ENCODE measurements around the gene MTX2.

DNA sequence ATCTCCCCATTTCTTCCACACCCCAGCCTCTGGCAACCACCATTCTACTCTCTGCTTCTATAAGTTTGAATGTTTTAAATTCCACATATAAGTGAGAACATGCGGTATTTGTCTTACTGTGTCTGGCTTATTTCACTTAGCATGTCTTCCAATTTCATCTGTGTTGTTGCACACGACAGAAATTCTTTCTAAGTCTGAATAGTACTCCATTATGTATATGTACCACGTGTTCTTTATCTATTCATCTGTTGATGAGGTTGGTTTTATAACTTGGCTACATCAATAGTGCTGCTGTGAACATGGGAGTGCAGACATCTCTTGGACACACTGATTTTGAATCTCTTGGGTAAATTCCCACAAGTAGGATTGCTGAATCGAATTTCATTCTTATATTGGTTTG is 31.8 kb upstream of the MTX2 start:
- TF ChIP-seq, protein P1, sequence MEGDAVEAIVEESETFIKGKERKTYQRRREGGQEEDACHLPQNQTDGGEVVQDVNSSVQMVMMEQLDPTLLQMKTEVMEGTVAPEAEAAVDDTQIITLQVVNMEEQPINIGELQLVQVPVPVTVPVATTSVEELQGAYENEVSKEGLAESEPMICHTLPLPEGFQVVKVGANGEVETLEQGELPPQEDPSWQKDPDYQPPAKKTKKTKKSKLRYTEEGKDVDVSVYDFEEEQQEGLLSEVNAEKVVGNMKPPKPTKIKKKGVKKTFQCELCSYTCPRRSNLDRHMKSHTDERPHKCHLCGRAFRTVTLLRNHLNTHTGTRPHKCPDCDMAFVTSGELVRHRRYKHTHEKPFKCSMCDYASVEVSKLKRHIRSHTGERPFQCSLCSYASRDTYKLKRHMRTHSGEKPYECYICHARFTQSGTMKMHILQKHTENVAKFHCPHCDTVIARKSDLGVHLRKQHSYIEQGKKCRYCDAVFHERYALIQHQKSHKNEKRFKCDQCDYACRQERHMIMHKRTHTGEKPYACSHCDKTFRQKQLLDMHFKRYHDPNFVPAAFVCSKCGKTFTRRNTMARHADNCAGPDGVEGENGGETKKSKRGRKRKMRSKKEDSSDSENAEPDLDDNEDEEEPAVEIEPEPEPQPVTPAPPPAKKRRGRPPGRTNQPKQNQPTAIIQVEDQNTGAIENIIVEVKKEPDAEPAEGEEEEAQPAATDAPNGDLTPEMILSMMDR (IDR thresholded peaks at IDR 0.05) = no peak
- no peak for TF ChIP-seq POLR2A (IDR thresholded peaks at IDR 0.05)

All from body of pancreas (tissue), 4 donors.